Right forelimb (tissue), 1 donor: ENCODE data around the gene RUNX2.

Experiments
- DNase-seq: peaks from one replicate; pipeline ENCODE4 v3.0.0-alpha.2; 2018

Gene RUNX2

DNA sequence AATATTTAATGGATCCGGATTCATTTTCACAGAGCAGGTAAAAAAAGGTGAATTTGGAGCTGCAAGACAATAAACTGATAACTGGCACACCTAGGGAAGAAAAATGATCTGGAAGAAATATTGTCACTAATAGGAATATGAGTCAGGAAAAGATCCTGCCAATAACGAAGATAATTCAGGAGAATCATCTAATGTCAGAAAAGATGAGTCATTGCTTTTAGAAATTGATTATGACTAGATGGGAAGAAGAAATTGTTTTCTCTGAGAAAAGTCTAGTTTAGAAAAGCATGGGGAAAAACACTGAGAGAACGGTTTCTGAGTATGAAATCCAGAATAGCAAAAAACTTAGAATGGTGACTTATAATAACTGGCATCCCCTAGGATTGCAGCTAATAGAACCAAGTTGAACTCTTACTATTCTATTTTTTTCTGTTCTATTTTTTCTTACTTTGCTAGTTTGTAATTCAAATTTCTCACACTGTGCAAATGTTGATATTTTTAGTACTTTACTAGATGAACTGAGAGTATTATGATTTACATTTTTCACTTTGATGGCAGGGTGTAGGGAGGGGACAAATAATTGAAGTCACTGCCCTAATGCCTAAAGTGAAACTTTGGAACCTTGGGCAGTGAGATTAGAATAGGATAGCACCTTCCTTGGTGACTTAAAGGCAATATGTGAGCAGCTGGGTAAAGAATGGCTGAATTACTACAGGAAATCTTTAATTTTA, 87.8 kb downstream of the RUNX2 start:
- DNase-seq, result no peak

DNA sequence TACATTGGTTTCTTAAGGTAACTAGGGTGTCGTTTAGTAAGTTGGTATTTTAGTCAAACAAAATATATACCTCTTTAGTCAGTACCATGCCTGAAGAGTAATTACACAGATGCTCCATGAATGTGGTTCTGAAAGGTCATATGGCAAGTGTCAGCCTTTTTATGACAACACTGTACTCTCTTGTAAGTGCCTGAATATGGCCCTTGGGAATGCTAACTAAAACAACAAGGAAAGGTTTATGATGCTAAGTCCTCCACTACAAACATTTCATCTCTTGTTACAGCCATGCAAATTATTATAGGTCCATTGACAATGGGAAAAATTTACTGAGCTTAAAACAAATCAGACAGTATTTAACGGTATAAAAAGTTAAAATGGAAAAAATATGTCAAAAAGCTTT, 88.6 kb downstream of the RUNX2 start:
- no peak for DNase-seq

DNA sequence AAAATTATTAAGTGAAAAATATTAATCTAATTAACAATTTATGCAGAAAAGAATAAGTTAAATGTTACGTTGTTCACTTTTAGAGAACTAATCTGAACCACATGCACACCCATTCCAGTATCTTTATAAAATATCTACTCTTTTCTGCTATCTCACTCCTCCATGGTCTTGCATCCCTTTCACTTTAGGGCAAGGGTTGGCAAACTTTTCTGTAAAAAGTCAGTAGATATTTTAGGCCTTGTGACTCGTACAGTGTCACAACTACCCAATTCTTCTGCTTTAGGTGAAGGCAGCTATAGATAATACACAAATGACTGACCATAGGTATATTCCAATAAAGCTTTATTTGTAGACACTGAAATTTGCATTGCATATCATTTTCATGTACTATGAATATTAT, 89.3 kb downstream of the RUNX2 start:
- no peak for DNase-seq

- DNase-seq, result peak; percentile 67
Observed at GRCh38 chr6:45419571-45420082, 91.5 kb downstream of the RUNX2 start.

DNA sequence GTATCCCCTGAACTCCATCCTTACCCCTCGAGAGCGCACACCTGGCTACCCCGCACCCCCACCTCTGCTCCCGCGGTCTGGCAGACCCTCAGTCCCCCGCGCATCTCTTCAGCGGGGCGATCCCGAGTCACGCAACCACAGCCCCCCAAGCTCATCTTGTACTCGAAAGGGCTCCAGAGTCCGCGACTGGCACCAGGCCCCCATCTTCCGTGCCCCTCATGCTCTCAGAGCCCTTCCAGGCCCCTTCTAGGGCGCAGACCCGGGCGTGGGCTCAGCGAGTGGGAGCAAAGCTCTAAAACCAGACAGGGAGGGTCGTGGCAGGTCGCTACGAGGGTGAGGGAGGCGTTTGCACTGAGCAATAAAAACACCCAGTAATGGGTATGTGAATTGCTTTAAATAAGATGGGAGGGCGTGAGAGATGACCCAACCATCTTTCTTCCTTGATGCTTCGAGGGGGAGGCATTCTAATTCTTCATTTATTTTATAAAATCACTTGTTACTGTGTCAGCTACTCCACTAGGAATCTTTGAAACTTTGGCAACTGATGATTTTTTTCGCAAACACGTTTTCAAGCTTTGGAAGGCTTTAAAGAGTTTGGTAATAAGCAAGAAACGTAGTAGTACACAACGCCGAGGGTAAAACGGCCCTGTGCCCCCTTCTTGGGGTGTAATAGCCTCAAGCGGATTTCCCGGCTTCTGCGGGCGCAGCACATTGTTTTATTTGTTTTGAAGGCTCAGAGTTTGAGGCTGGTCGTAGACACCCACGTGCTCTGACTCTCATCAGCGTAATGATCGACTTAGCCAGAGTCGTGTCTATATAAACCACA, 92.2 kb downstream of the RUNX2 start:
- peak; percentile 58 for DNase-seq

- DNase-seq, result peak; percentile 69
Observed at GRCh38 chr6:45420909-45421708, 93.0 kb downstream of the RUNX2 start.

- peak; percentile 79 for DNase-seq
Observed at GRCh38 chr6:45421709-45422502, 93.8 kb downstream of the RUNX2 start.

- peak; percentile 78 for DNase-seq
Observed at GRCh38 chr6:45422503-45423110, 94.5 kb downstream of the RUNX2 start.

- peak; percentile 74 for DNase-seq
Observed at GRCh38 chr6:45423111-45423823, 95.1 kb downstream of the RUNX2 start.

GRCh38 chr6:45423824-45424450, 95.8 kb downstream of the RUNX2 start:
- DNase-seq, result peak; percentile 54

DNA sequence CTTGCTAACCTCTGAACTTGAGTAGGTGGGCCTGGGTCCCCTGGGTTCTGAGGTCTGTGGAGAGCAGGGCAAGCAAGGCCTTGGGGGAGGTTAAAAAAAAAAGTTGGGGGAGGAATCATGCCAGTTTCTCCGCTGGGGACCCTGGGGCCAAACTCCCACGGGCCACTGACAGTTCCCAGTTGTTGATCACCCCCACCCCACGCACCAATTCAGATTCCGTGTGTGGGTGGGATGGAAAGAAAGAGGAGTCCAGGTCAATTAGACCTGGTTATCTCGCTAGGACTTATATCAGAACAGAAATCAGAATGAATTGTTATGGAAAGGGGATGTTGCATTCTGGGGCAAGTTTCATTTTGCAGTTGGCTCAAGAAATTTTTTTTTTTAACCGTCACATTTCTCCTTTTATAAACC, 96.3 kb downstream of the RUNX2 start:
- DNase-seq, result no peak

DNA sequence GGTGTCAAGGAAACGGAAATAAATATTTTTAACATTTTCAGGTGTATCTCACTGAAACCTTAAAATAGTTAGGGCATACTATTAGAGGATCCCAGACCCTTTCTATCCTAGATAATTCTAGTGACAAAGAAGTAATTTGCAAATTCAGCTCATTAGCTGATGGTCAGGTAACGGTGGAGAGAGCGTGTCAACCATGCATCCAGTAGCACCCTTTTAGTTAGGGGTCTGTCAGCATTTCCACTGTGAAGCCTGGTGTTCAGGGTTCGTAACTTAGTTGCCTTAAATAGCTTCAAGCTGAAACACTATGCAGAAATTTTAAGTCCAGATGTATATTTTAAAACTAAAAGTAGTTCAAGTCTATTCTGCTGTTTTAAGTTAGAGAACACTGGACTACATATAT, 98.1 kb downstream of the RUNX2 start:
- no peak for DNase-seq

DNA sequence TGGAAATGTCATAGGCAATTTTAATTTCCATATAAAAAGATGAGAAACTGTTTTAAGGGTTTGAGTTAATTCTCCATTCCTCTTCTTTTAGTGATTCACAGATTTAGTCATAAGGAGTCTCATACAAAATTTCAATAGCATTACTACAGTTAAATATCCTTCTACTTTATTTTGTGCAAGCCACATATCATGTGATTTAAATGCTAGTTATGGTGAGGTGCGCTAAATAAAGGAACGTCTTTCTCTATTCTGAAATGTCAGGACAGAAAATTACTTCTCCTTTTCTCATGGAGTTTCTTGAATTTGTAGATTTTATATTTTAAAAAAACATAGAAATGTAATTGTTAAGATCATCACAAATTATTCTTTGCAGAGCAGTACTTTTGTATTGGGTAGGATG, 99.6 kb downstream of the RUNX2 start:
- no peak for DNase-seq

DNA sequence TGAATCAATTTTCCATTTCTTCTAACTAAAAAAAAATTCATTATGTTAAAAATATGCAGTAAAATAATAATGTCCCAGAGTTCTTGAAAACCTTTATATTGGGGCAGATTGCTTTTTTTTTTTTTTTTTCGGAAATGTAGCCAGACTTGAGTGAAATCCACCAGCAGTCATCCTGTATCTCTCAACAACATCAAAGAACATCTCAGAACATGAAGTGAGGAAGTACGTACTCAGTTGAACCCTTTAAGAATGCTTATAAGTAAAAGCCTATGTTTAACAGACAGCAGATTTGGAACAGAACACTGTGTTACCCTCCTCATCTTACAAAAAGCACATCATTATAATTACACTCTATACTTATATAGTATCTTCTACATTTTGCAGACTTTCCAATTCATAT, 100.6 kb downstream of the RUNX2 start:
- no peak for DNase-seq

- no peak for DNase-seq
Observed at GRCh38 chr6:45430590-45431202, 102.6 kb downstream of the RUNX2 start.

DNA sequence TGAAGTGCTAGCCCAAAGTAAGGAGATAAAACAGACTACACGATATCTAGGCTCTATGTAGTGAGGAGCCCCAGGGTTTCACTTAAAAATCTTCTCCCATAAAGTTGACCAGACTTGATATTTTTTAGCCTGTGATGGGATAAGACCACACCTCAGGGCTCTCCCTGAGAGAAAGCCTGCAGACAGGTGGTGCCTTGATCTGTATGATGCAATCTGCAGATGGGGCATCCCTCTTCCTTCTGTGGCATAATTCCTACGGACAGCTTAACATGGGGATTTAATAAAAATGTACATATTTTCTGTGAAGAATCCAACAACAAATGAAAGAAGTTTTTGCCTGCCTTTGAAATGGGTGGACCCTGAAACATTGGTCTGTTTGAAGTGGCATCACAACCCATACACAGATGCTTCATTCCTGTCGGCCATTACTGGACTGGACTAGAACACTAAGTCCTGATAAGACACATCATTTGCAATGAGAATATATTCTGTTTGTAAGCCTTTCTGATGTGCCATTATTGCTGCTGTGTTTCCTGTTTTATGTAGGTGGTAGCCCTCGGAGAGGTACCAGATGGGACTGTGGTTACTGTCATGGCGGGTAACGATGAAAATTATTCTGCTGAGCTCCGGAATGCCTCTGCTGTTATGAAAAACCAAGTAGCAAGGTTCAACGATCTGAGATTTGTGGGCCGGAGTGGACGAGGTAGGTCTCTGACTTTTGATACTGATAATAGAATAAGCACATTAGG, 103.4 kb downstream of the RUNX2 start:
- DNase-seq, result no peak

DNA sequence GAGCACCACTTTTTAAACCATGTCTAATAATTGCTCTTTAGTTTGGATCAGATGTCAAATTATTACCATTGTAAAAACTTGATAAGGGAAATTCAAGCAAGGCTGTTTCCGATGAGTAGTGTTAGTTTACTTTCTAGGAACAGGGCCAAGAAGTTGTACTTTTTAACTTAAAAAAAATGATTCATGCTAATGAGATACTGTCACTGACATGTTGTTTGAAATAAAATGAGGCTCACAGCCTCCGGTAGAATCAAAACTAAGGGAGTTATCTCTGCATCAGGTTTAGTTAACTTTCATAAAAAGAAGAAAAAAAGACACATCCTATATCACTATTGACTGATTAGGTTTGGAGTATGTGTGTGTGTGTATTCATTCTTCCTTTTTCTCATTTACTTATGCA, 104.8 kb downstream of the RUNX2 start:
- no peak for DNase-seq

- DNase-seq, result no peak
Observed at GRCh38 chr6:45433533-45434380, 105.6 kb downstream of the RUNX2 start.

- no peak for DNase-seq
Observed at GRCh38 chr6:45434381-45434700, 106.2 kb downstream of the RUNX2 start.
